ENCODE results near the gene NTN1.

The NTN1 gene

DNA sequence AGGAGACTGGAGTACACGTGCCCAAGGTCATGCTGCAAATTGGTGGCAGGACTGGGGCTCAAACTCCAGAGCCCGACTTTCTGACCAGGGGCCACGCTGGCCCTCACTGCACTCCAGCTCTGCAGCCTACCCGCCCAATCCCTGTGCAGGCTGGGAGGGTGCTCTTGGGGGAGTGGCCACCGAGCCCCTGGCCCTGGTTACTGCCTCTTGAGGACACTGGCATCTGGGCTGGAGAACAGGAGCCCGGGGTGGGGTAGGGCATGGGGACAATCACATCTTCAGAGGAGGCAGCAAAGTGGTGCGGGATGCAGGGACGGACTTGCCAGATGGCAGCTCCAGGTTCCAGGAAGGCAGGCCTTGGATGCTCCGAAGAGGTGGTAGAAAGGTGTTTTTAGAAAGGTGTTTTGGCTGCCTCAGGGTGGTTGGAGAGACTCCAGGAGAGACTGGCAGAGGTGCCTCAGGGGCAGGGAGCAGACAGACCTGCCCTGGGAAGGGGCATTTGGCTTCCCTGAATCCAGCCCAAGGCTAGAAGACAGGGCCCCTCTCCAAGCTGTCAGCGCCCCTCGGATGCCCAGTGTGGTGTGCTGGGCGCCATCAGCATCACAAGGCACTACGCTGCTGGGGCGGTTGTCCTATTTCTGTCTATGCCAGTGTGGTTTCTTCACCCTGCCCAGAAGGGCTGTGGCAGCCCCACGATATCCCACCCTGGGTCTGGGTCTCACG, 220.6 kb downstream of the NTN1 start:
- no peaks in the 10 kb centered on the region for H3K36me3 ChIP-seq (ENCODE audit: control insufficient read depth in 2 of 2, insufficient read depth in 1 of 2, low read length in 2 of 2)
- POLR2A ChIA-PET: no interaction called here
- H3K27ac ChIP-seq (ENCODE audit: extremely low read depth, low read depth, low read length): no peak overlapping the region
- TF ChIP-seq ZNF629 (tag by site-specific recombination; IDR thresholded peaks at IDR 0.05): no peak
- TF ChIP-seq ZNF354C (tag by site-specific recombination; IDR thresholded peaks at IDR 0.05; ENCODE audit: borderline replicate concordance, low read depth): no peak
- H3K9me3 ChIP-seq (ENCODE audit: control insufficient read depth, insufficient read depth, low read depth, low read length): no peaks in the 10 kb centered on the region
- H3K4me3 ChIP-seq (ENCODE audit: low read depth, low read length): no peak overlapping the region
- peaks cover 17% of the 10 kb centered on the region for H3K4me1 ChIP-seq (ENCODE audit: control insufficient read depth, insufficient read depth, low read length)
- CTCF ChIA-PET: interaction anchor here (1.4 kb wide), 1 partner anchor 10 kb away, joined by 6 read pairs; no protein-coding TSS in a partner anchor

DNA sequence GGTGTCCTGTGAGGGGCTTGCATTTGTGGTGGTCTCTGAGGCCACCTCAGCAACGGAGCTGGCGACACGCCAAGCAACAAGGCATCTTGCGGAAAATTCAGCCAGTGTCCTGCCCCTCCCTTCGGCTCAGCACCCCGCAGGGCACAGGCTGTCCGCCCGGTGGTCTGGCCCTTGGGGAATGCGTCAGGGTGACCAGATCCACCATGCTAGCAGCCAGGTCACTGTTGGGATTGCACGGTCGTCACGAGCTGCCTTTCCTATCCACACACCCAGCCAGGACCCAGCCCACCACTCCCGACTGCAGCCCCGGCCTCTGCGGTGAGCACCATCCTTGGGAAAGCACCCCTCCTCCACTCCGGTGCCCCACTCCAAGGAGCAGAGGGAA, 221.2 kb downstream of the NTN1 start:
- POLR2A ChIA-PET: no interaction called here
- Histone ChIP-seq H3K27ac (ENCODE audit: extremely low read depth, low read depth, low read length) (no peak overlapping the region), H3K4me1 (ENCODE audit: control insufficient read depth, insufficient read depth, low read length) (peaks cover 17% of the 10 kb centered on the region), H3K36me3 (ENCODE audit: control insufficient read depth in 2 of 2, insufficient read depth in 1 of 2, low read length in 2 of 2) (no peaks in the 10 kb centered on the region), H3K9me3 (ENCODE audit: control insufficient read depth, insufficient read depth, low read depth, low read length) (no peaks in the 10 kb centered on the region), H3K4me3 (ENCODE audit: low read depth, low read length) (no peak overlapping the region)
- CTCF ChIA-PET: no interaction called here
- TF ChIP-seq SALL2 (tag by site-specific recombination; IDR thresholded peaks at IDR 0.05; ENCODE audit: borderline replicate concordance) (no peak), ZNF24 (tag by site-specific recombination; IDR thresholded peaks at IDR 0.05) (no peak), MYNN (tag by site-specific recombination; IDR thresholded peaks at IDR 0.05; ENCODE audit: borderline replicate concordance) (no peak), ZNF211 (tag by site-specific recombination; IDR thresholded peaks at IDR 0.05; ENCODE audit: low read depth) (no peak), ZNF433 (tag by site-specific recombination; IDR thresholded peaks at IDR 0.05; ENCODE audit: low read depth) (no peak), ZNF239 (tag by site-specific recombination; IDR thresholded peaks at IDR 0.05) (no peak), BCL11B (tag by site-specific recombination; IDR thresholded peaks at IDR 0.05; ENCODE audit: low read depth) (no peak), IKZF3 (tag by site-specific recombination; IDR thresholded peaks at IDR 0.05) (no peak), YY1 (tag by site-specific recombination; IDR thresholded peaks at IDR 0.05) (no peak), ZNF10 (tag by site-specific recombination; IDR thresholded peaks at IDR 0.05) (no peak), ZFP69B (tag by site-specific recombination; IDR thresholded peaks at IDR 0.05) (no peak), HOXA7 (CRISPR knock-in tag; IDR thresholded peaks at IDR 0.05; ENCODE audit: borderline replicate concordance) (no peak)
- TF ChIP-seq, protein P1, sequence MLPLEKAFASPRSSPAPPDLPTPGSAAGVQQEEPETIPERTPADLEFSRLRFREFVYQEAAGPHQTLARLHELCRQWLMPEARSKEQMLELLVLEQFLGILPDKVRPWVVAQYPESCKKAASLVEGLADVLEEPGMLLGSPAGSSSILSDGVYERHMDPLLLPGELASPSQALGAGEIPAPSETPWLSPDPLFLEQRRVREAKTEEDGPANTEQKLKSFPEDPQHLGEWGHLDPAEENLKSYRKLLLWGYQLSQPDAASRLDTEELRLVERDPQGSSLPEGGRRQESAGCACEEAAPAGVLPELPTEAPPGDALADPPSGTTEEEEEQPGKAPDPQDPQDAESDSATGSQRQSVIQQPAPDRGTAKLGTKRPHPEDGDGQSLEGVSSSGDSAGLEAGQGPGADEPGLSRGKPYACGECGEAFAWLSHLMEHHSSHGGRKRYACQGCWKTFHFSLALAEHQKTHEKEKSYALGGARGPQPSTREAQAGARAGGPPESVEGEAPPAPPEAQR (tag by site-specific recombination; IDR thresholded peaks at IDR 0.05): no peak
- TF ChIP-seq, protein P2, sequence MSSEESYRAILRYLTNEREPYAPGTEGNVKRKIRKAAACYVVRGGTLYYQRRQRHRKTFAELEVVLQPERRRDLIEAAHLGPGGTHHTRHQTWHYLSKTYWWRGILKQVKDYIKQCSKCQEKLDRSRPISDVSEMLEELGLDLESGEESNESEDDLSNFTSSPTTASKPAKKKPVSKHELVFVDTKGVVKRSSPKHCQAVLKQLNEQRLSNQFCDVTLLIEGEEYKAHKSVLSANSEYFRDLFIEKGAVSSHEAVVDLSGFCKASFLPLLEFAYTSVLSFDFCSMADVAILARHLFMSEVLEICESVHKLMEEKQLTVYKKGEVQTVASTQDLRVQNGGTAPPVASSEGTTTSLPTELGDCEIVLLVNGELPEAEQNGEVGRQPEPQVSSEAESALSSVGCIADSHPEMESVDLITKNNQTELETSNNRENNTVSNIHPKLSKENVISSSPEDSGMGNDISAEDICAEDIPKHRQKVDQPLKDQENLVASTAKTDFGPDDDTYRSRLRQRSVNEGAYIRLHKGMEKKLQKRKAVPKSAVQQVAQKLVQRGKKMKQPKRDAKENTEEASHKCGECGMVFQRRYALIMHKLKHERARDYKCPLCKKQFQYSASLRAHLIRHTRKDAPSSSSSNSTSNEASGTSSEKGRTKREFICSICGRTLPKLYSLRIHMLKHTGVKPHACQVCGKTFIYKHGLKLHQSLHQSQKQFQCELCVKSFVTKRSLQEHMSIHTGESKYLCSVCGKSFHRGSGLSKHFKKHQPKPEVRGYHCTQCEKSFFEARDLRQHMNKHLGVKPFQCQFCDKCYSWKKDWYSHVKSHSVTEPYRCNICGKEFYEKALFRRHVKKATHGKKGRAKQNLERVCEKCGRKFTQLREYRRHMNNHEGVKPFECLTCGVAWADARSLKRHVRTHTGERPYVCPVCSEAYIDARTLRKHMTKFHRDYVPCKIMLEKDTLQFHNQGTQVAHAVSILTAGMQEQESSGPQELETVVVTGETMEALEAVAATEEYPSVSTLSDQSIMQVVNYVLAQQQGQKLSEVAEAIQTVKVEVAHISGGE (tag by site-specific recombination; conservative IDR thresholded peaks at IDR 0.05; ENCODE audit: low read depth): no peak

DNA sequence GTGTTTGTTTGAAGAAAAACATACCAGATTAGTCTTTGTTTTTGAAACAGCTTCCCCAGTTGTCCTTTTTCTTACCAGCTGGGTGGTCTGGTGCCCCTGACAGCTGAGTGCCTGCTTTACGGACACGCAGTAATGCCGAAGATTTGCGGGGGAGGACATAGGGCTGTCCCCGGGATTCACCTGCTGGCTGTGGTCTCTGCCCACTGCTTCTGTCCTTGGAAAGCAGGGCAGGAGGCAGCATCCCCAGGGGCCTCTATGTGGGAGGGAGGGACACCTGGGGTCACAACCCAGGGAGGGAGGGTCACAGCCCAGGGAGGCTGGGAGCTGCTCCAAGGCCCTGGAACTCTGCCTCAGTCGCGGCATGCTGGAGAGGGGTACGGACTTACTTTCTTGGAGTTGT, 221.7 kb downstream of the NTN1 start:
- Histone ChIP-seq H3K9me3 (ENCODE audit: control insufficient read depth, insufficient read depth, low read depth, low read length) (no peaks in the 10 kb centered on the region), H3K27ac (ENCODE audit: extremely low read depth, low read depth, low read length) (no peak overlapping the region), H3K4me1 (ENCODE audit: control insufficient read depth, insufficient read depth, low read length) (peaks cover 17% of the 10 kb centered on the region), H3K36me3 (ENCODE audit: control insufficient read depth in 2 of 2, insufficient read depth in 1 of 2, low read length in 2 of 2) (no peaks in the 10 kb centered on the region), H3K4me3 (ENCODE audit: low read depth, low read length) (no peak overlapping the region)
- peak; percentile 75 for TF ChIP-seq GLIS1 (tag by site-specific recombination; IDR thresholded peaks at IDR 0.05)
- TF ChIP-seq, protein P3, sequence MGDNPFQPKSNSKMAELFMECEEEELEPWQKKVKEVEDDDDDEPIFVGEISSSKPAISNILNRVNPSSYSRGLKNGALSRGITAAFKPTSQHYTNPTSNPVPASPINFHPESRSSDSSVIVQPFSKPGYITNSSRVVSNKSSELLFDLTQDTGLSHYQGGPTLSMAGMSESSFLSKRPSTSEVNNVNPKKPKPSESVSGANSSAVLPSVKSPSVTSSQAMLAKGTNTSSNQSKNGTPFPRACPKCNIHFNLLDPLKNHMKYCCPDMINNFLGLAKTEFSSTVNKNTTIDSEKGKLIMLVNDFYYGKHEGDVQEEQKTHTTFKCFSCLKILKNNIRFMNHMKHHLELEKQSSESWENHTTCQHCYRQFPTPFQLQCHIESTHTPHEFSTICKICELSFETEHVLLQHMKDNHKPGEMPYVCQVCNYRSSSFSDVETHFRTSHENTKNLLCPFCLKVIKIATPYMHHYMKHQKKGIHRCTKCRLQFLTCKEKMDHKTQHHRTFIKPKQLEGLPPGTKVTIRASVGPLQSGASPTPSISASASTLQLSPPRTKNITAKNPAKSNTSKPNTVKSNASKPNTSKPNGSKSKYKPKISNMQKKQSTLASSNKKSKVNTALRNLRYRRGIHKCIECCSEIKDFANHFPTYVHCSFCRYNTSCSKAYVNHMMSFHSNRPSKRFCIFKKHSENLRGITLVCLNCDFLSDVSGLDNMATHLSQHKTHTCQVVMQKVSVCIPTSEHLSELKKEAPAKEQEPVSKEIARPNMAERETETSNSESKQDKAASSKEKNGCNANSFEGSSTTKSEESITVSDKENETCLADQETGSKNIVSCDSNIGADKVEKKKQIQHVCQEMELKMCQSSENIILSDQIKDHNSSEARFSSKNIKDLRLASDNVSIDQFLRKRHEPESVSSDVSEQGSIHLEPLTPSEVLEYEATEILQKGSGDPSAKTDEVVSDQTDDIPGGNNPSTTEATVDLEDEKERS (tag by site-specific recombination; IDR thresholded peaks at IDR 0.05): no peak
- peak; percentile 81 for TF ChIP-seq ZIC2 (tag by site-specific recombination; IDR thresholded peaks at IDR 0.05)
- CTCF ChIA-PET: no interaction called here
- POLR2A ChIA-PET: no interaction called here

All from HEK293 (cell line).